ENCODE results near the gene TSHZ1. TPM values are rescaled to one million over a fixed set of nuclear protein-coding genes. Genes with fewer than 3 reads are reported as not detected.

TSHZ1 gene
- polyA plus RNA-seq, 1 donor from 2014 or later: 1.1 TPM

GRCh38 chr18:75170916-75171315 is 39.7 kb upstream of the TSHZ1 start:
- Histone ChIP-seq H4K20me1 (ENCODE audit: insufficient read depth) (no peaks in the 10 kb centered on the region), H3K9ac (ENCODE audit: low read length) (no peak overlapping the region), H3K27ac (ENCODE audit: low read length) (no peak overlapping the region), H3F3A (ENCODE audit: insufficient read depth, low read length, poor library complexity, severe bottlenecking) (no peaks in the 10 kb centered on the region), H3K4me3 (ENCODE audit: low read length) (no peak overlapping the region), H2AFZ (ENCODE audit: low read depth, low read length) (no peak overlapping the region), H3K27me3 (ENCODE audit: insufficient read depth, low read depth, low read length) (no peaks in the 10 kb centered on the region), H3K79me2 (replicated peaks; ENCODE audit: insufficient read depth, low read length) (no peaks in the 10 kb centered on the region), H3K9me3 (ENCODE audit: low read length) (no peaks in the 10 kb centered on the region), H3K9me2 (ENCODE audit: insufficient read depth, low read length) (no peaks in the 10 kb centered on the region), H3K4me2 (ENCODE audit: low read length) (no peak overlapping the region), H3K36me3 (ENCODE audit: insufficient read depth, low read length) (no peaks in the 10 kb centered on the region)
- TF ChIP-seq CTCF (IDR thresholded peaks at IDR 0.05; ENCODE audit: poor library complexity, severe bottlenecking): no peak
- no peak for TF ChIP-seq TAF1 (IDR thresholded peaks at IDR 0.05; ENCODE audit: low read depth)
- no peak for TF ChIP-seq REST (IDR thresholded peaks at IDR 0.05; ENCODE audit: borderline replicate concordance)
- no peak for TF ChIP-seq POLR2AphosphoS5 (IDR thresholded peaks at IDR 0.05)
- no peak for TF ChIP-seq EP300 (conservative IDR thresholded peaks at IDR 0.05; ENCODE audit: poor library complexity, severe bottlenecking)
- TF ChIP-seq RAD21 (conservative IDR thresholded peaks at IDR 0.05): no peak
- no peak for TF ChIP-seq SMC3 (conservative IDR thresholded peaks at IDR 0.05; ENCODE audit: poor library complexity)
- no peak for TF ChIP-seq EZH2 (IDR thresholded peaks at IDR 0.05; ENCODE audit: borderline replicate concordance, insufficient read depth, low read length, poor library complexity, severe bottlenecking)
- TF ChIP-seq MXI1 (conservative IDR thresholded peaks at IDR 0.05; ENCODE audit: poor library complexity, severe bottlenecking): no peak

GRCh38 chr18:75172299-75173124 is 38.1 kb upstream of the TSHZ1 start:
- no peaks in the 10 kb centered on the region for H3K27me3 ChIP-seq (ENCODE audit: insufficient read depth, low read depth, low read length)
- H2AFZ ChIP-seq (ENCODE audit: low read depth, low read length): no peak overlapping the region
- H3K27ac ChIP-seq (ENCODE audit: low read length): no peak overlapping the region
- no peaks in the 10 kb centered on the region for H4K20me1 ChIP-seq (ENCODE audit: insufficient read depth)
- TF ChIP-seq POLR2AphosphoS5 (IDR thresholded peaks at IDR 0.05) (no peak), MXI1 (conservative IDR thresholded peaks at IDR 0.05; ENCODE audit: poor library complexity, severe bottlenecking) (no peak), TAF1 (IDR thresholded peaks at IDR 0.05; ENCODE audit: low read depth) (no peak), REST (IDR thresholded peaks at IDR 0.05; ENCODE audit: borderline replicate concordance) (no peak), SMC3 (conservative IDR thresholded peaks at IDR 0.05; ENCODE audit: poor library complexity) (no peak), CTCF (IDR thresholded peaks at IDR 0.05; ENCODE audit: poor library complexity, severe bottlenecking) (no peak), EZH2 (IDR thresholded peaks at IDR 0.05; ENCODE audit: borderline replicate concordance, insufficient read depth, low read length, poor library complexity, severe bottlenecking) (no peak), RAD21 (conservative IDR thresholded peaks at IDR 0.05) (no peak), EP300 (conservative IDR thresholded peaks at IDR 0.05; ENCODE audit: poor library complexity, severe bottlenecking) (no peak)
- H3K79me2 ChIP-seq (replicated peaks; ENCODE audit: insufficient read depth, low read length): no peaks in the 10 kb centered on the region
- H3F3A ChIP-seq (ENCODE audit: insufficient read depth, low read length, poor library complexity, severe bottlenecking): no peaks in the 10 kb centered on the region
- no peak overlapping the region for H3K4me3 ChIP-seq (ENCODE audit: low read length)
- no peak overlapping the region for H3K4me2 ChIP-seq (ENCODE audit: low read length)
- no peaks in the 10 kb centered on the region for H3K36me3 ChIP-seq (ENCODE audit: insufficient read depth, low read length)
- no peaks in the 10 kb centered on the region for H3K9me2 ChIP-seq (ENCODE audit: insufficient read depth, low read length)
- H3K9ac ChIP-seq (ENCODE audit: low read length): no peak overlapping the region
- H3K9me3 ChIP-seq (ENCODE audit: low read length): no peaks in the 10 kb centered on the region

Data from neural cell (in vitro differentiated cells).